Measurements from ENCODE around the gene CAMTA1. TPM values are rescaled to one million over a fixed set of nuclear protein-coding genes. Genes with fewer than 3 reads are reported as not detected.

The CAMTA1 gene
- total RNA-seq, 2 experiments from 2014 or later: 43.9 to 73.3 TPM

GRCh38 chr1:7116001-7116400 lies 330.7 kb downstream of the CAMTA1 start:
- BruUV-seq (replicated peaks): no TSS peak
- no peak overlapping the region for H3K4me3 ChIP-seq (ENCODE audit: low read depth, low read length, poor library complexity, severe bottlenecking)
- intact Hi-C loops (cut with micrococcal nuclease; ENCODE audit: unreplicated experiment): no loop called here
- TF ChIP-seq, protein P1, sequence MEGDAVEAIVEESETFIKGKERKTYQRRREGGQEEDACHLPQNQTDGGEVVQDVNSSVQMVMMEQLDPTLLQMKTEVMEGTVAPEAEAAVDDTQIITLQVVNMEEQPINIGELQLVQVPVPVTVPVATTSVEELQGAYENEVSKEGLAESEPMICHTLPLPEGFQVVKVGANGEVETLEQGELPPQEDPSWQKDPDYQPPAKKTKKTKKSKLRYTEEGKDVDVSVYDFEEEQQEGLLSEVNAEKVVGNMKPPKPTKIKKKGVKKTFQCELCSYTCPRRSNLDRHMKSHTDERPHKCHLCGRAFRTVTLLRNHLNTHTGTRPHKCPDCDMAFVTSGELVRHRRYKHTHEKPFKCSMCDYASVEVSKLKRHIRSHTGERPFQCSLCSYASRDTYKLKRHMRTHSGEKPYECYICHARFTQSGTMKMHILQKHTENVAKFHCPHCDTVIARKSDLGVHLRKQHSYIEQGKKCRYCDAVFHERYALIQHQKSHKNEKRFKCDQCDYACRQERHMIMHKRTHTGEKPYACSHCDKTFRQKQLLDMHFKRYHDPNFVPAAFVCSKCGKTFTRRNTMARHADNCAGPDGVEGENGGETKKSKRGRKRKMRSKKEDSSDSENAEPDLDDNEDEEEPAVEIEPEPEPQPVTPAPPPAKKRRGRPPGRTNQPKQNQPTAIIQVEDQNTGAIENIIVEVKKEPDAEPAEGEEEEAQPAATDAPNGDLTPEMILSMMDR (conservative IDR thresholded peaks at IDR 0.05; ENCODE audit: low read length): no peak
- no peak for TF ChIP-seq EZH2phosphoT487 (IDR thresholded peaks at IDR 0.05; ENCODE audit: borderline replicate concordance, low read depth, low read length)
- no peaks in the 10 kb centered on the region for H4K20me1 ChIP-seq (ENCODE audit: insufficient read depth, low read length)
- ChIA-PET POLR2A (no interaction called here), CTCF (ENCODE audit: unreplicated experiment) (no interaction called here)
- H3K36me3 ChIP-seq (ENCODE audit: insufficient read depth, low read length): no peaks in the 10 kb centered on the region
- no peak overlapping the region for H2AFZ ChIP-seq (ENCODE audit: low read length)
- H3K79me2 ChIP-seq (ENCODE audit: insufficient read depth, low read depth, low read length): no peaks in the 10 kb centered on the region
- no peak for DNase-seq (ENCODE audit: low spot score)
- H3K9me2 ChIP-seq (ENCODE audit: insufficient read depth, low read length): no peaks in the 10 kb centered on the region
- H3K4me2 ChIP-seq (ENCODE audit: low read length): no peak overlapping the region
- H3K9me3 ChIP-seq (ENCODE audit: low read length): no peaks in the 10 kb centered on the region
- no peaks in the 10 kb centered on the region for H3K4me1 ChIP-seq (ENCODE audit: insufficient read depth, low read length, poor library complexity, severe bottlenecking)
- H3K27ac ChIP-seq (ENCODE audit: low read depth, low read length, poor library complexity, severe bottlenecking): no peak overlapping the region

GRCh38 chr1:7117399-7118281 lies 332.4 kb downstream of the CAMTA1 start:
- no peak for DNase-seq (ENCODE audit: low spot score)
- Histone ChIP-seq H4K20me1 (ENCODE audit: insufficient read depth, low read length) (no peaks in the 10 kb centered on the region), H3K27ac (ENCODE audit: low read depth, low read length, poor library complexity, severe bottlenecking) (no peak overlapping the region), H3K4me1 (ENCODE audit: insufficient read depth, low read length, poor library complexity, severe bottlenecking) (no peaks in the 10 kb centered on the region), H3K9me3 (ENCODE audit: low read length) (no peaks in the 10 kb centered on the region), H3K4me3 (ENCODE audit: low read depth, low read length, poor library complexity, severe bottlenecking) (no peak overlapping the region), H3K4me2 (ENCODE audit: low read length) (no peak overlapping the region), H3K9me2 (ENCODE audit: insufficient read depth, low read length) (no peaks in the 10 kb centered on the region), H3K36me3 (ENCODE audit: insufficient read depth, low read length) (no peaks in the 10 kb centered on the region), H2AFZ (ENCODE audit: low read length) (no peak overlapping the region), H3K79me2 (ENCODE audit: insufficient read depth, low read depth, low read length) (no peaks in the 10 kb centered on the region)
- TF ChIP-seq EZH2phosphoT487 (IDR thresholded peaks at IDR 0.05; ENCODE audit: borderline replicate concordance, low read depth, low read length): no peak
- TF ChIP-seq, protein P1 (conservative IDR thresholded peaks at IDR 0.05; ENCODE audit: low read length): no peak
- BruUV-seq (replicated peaks): no TSS peak
- ChIA-PET POLR2A (no interaction called here), CTCF (ENCODE audit: unreplicated experiment) (no interaction called here)
- intact Hi-C loops (cut with micrococcal nuclease; ENCODE audit: unreplicated experiment): no loop called here

GRCh38 chr1:7119156-7119555 lies 333.9 kb downstream of the CAMTA1 start:
- Histone ChIP-seq H3K4me1 (ENCODE audit: insufficient read depth, low read length, poor library complexity, severe bottlenecking) (no peaks in the 10 kb centered on the region), H4K20me1 (ENCODE audit: insufficient read depth, low read length) (no peaks in the 10 kb centered on the region), H3K4me3 (ENCODE audit: low read depth, low read length, poor library complexity, severe bottlenecking) (no peak overlapping the region), H3K27ac (ENCODE audit: low read depth, low read length, poor library complexity, severe bottlenecking) (no peak overlapping the region), H3K9me2 (ENCODE audit: insufficient read depth, low read length) (no peaks in the 10 kb centered on the region), H2AFZ (ENCODE audit: low read length) (no peak overlapping the region), H3K4me2 (ENCODE audit: low read length) (no peak overlapping the region), H3K79me2 (ENCODE audit: insufficient read depth, low read depth, low read length) (no peaks in the 10 kb centered on the region), H3K36me3 (ENCODE audit: insufficient read depth, low read length) (no peaks in the 10 kb centered on the region), H3K9me3 (ENCODE audit: low read length) (no peaks in the 10 kb centered on the region)
- no peak for DNase-seq (ENCODE audit: low spot score)
- no TSS peak for BruUV-seq (replicated peaks)
- TF ChIP-seq EZH2phosphoT487 (IDR thresholded peaks at IDR 0.05; ENCODE audit: borderline replicate concordance, low read depth, low read length): no peak
- TF ChIP-seq, protein P1 (conservative IDR thresholded peaks at IDR 0.05; ENCODE audit: low read length): no peak
- CTCF ChIA-PET (ENCODE audit: unreplicated experiment): no interaction called here
- POLR2A ChIA-PET: no interaction called here
- intact Hi-C loops (cut with micrococcal nuclease; ENCODE audit: unreplicated experiment): no loop called here
